Measurements from ENCODE around the gene KRT83.
A peak's percentile ranks its signal among the peaks of the same experiment; 100 is the strongest.
"Not testable (repeated sequence)": the region's sequence is repeated elsewhere in the genome, so short reads cannot be mapped to it uniquely, and the experiment has no call there.

The KRT83 gene

DNA sequence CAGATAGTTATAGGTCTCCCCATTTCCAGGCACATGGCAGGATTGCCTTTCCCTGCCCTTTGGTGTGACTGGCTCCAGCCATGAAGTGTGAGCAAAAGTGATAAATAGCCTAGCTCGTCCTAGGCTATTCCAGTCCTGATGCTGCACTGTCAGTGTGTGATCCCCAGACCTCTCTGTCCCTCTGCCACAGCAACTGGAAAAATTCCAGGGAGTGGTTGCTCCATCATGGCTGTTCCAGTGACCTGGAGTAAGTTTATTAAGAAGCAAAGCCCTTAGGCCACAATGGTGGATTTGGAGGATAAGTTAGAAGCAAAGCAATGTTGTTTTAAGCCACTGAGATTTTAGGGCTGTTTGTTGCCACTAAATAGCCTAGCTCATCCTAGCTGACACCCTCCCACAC is 9.8 kb upstream of the KRT83 start:
- no peak for DNase-seq

DNA sequence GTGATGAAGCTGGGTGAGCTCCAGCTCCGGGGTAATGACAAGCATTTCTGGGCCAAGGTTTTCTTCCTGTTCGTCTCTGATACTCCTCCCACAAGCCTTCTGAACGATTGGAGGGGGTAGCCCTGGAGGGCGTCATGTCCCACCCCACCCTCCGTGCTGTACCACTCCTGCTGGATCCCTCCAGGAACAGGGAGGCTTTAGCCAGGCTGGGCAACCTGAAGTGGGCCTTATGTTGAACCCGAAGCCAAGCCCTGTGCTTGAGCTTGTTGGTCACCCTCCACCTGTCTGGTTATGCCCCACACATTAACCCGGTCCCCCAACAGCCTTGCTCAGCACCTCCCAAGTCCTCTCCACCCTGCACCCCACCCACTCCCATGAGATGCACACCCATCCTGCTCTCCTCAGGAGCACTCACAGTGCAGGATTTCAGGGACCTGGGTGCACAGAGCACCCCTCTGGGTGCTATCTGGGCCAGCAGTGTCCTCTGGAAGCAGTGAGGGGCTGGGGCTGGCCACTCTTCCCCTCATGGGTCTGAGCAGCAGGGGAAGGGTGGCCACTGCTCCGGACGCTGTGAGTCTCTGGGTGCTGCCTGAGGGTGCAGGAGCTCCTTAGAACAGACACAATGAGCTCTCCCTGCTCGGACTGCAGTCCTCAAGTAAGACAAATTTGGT is 6.8 kb upstream of the KRT83 start:
- no peak for DNase-seq

DNA sequence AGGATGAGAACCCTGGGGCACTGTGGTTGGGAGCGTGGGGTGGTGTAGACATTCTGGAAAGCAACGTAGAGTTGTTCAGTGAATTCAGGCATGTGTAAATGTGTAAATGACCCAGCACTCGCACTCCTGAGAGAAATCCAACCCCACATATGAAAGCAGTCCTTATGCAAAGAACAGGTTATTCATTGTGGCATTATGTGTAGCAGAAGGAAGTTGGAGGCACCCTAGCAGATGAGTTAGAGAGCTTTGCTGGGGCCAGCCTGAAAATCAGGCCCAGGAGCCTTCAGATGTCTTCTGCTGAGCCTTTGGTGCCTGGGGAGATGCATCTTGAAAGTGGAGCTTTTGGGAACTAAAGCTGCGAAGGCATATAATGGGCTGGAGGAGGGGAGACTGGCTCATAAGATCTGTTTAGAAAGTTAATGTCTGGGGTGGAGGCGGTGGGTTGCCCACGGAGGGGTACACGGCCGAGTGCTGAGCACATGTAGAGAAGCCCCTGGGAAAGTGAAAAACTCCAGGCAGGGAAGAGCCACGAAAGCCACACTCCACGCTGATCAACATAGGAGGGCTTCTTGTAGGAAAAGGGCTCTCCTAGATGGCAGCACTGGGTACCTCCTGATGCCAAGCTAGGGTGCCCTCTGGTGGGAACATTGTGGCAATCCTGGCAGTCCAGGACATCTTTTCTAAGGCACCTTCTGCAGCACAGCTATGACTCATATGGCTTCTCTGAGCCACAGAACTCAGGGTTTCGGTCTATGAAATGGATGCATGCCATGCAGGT is 6.0 kb upstream of the KRT83 start:
- peak; percentile 83 for DNase-seq

DNA sequence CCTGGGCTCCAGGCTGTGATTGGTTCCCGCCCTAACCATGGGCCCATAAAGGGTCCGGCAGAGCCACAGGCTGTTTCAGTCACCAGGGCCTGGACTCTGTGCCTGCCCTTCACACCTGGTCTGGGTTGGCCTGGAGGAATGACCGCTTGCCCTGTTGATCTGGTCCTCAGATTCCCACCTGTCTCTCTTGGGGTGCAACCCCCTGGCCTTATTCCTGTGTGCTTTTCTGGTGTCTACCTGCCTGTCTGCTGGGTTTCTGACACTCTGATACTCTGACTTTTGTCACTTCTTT is 2.9 kb upstream of the KRT83 start:
- no peak for DNase-seq

DNA sequence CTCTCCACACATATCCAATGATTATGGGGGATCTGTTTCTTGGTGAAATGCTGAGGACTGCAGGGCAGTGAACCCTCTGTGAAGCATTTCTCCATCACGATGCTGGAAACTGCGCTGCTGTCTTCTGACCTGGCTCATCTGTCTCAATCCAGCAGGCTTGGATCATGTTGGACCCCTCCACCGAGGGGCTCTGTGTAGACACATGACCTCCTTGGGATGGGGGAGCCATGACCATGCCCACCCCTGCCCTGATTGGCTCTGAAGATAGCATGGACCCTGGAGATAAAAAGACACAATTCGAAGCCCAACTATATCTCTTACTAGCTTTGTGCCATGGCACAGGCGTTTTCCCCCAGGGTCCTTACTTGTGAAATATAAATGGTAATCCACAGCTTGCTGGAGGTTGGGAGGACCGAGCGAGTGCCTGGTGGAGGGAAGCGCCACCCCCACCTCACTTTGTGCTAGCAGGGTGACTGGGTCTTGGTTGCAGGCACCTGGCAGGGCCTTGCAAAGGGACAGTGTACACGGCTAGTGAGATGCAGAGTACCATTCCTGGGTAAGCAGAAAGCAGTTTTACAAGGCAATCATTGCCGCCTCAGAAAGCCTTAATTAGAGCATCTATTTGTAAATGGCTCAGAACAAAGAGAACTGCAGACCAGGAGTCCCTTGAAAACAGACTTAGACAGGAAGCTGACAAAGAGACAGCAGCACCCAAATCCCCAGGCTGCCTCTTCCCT is 2.4 kb upstream of the KRT83 start:
- no peak for DNase-seq

DNA sequence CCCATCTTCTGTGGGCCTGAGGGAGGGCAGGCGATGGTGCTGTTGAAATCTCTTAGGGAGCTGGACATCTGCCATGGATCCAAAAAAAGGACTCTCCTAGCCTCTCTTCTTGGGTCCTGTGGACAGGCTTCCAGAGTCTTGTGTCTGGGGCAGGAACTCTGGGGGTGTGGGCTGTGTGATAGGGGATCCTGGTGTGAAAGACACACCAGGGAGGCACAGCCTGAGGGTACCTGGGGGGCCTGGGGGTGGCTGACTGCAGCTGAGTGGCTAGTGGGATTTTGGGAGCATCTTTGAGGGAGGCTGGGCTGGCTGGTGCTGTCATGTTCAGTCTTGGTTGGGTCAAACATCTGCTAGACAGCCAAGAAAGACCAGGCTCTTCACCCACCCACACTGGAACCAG is 1.8 kb upstream of the KRT83 start:
- no peak for DNase-seq

DNA sequence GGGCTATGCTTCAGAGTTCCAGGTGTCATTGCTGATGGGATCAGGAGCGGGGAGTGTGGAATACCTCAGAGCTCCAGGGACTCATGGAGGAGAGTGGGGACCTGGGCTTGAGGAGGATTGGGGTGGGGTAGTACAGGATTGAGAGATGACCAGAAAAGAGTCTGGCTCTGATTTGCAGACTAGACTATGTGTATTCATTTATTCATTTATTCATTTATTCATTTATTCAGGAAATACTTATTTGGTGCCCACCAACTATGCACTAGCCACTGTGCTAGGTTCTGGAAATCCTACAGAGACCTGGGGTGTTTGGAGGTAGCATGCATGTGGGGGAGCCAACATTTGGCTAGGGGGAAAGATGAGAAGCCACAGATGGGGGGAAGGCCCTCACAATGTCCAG is 871 bp upstream of the KRT83 start:
- DNase-seq = no peak

DNA sequence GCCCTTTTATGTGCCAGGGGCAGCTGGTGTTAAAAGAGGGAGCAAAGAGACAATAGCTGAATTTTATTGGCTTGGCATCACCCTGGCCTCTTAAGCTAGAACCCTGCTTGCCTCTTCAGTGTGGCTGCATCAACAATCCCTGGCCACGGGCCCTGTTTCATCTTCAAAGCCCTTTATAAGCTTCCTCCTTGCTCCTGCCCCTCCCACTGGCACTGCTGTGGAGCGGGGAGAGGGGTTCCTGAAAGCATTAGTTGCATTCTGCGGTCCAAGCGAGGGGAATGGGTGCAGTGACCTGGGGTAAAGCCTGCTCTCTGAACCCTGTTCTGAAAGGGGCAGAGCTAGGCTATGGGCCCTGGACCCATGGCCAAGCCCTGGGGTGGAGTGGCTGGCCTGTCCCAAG is 220 bp upstream of the KRT83 start:
- DNase-seq = no peak

DNA sequence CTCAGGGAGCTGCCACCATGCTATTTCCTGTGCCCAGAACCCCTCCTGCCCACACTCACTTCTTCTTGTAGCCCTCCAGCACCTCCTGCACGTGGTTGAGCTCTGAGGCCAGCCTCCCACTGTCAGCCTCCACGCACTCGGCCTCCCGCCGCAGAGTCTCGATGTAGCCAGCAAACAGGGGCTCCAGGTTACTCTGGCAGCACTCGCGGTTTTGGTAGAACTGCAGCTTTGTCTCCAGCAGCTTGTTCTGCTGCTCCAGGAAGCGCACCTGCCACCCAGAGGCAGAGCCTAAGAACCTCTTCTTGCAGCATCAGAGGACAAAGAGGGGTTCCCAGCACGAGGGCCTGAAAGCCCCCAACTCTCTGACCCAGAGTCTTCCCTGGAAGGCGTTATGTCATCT is 2.1 kb downstream of the KRT83 start:
- no peak for DNase-seq

DNA sequence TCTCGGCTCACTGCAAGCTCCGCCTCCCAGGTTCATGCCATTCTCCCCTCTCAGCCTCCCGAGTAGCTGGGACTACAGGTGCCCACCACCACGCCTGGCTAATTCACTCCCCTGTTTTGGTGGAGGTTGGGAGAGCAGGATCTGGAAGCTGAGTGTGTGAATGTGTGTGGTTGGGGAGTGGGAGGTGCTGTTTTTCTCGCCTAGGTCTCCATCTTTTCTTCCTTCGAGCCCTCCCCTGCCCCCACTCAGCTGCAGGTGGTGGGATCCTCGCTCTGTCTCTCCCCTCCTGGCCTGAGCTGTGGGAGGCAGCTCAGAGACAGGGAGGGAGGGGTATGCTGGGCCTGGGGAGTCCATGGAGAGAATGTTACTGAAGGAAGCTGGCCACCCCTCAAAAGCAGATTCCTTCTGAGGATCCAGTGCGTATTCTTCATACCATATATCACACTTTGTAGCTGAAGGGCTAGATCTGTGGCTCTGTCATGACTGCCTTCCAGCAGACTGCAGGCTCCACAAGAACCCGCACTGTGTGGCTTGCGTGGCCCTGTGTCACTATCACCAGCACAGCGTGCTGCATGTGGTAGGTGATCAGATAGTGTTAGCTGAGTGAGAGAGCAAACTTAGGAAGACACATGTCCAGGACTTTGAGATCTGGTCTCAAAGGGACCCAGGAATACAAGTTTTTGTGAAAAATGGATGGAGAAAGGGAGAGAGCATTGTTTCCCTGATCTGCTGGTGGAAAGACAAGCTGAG is 2.8 kb downstream of the KRT83 start:
- no peak for DNase-seq

DNA sequence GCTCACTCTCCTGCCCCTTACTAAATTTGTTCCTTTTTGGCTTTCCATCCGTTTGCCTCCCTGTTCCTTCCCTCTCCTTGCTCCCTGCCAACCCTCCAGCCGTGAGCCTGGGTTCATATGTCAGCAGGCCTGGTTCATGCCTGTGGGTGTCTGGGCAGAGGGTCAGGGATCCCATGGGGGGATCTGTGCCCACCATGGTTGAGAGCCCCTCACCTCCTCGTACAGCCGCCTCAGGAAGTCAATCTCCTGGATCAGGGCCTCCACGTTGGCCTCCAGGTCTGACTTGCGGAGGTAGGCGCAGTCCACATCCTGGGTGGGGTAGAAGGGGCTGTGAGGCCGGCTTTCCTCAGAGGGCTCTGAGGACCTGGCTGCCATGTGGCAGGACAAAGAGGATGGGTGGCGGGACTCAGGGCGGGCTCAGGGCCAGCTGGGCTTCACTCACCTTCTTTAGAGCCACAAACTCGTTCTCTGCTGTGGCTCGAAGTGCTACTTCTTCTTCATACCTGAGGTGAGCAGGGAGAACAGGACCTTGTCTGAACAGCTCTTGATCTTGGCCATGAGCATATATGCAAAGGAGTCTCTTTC is 3.6 kb downstream of the KRT83 start:
- no peak for DNase-seq

DNA sequence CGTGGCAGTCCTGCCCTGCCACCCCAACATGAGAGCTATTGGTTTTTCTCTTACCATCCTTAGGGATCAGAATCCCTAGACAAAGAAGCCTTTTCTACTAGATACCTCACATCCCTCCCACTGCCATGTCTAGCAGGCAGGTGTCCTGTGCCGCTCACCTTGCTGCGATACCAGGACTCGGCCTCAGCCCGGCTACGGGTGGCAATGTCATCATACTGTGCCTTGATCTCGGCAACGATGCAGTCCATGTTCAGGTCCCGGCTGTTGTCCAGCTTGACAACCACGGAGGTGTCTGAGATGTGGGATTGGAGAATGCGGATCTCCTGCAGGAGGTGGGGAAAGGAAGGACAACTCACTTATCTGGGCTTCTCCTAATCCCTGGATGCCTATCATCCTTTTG is 4.5 kb downstream of the KRT83 start:
- DNase-seq = no peak

DNA sequence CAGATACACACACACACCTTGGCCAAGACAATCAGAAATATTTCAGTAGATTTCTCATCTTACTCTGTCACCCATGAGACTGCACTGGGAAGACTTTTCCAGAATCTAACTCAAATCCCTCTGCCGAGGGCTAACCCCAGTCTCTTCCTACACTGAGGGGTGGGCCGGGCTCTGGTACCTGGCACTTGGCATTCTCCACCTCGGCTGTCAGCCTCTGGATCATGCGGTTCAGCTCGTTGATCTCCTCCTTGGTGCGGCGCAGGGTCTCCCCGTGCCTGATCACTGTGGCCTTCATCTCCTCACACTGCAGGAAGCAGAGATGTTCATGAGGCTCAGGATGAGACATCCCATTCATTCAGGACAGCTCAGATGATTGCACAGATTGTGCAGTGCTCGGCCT is 4.9 kb downstream of the KRT83 start:
- no peak for DNase-seq

DNA sequence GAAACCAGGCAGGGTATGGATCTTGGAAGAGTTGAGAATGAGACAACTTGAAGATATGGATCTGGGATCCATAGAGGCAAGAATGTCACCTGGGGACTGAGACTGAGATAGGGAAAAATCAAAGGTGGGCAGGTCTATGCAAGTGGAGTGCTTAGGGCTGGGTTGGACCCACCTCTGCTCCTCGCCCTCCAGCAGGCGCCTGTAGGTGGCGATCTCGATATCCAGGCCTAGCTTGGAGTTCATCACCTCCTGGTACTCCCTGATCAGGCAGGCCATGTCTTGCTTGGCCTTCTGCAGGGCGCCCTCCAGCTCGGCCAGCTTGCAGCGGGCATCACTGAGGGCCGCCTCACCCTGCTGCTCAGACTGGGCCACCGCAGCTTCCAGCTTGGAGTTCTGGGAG is 5.5 kb downstream of the KRT83 start:
- not testable (repeated sequence) for DNase-seq

DNA sequence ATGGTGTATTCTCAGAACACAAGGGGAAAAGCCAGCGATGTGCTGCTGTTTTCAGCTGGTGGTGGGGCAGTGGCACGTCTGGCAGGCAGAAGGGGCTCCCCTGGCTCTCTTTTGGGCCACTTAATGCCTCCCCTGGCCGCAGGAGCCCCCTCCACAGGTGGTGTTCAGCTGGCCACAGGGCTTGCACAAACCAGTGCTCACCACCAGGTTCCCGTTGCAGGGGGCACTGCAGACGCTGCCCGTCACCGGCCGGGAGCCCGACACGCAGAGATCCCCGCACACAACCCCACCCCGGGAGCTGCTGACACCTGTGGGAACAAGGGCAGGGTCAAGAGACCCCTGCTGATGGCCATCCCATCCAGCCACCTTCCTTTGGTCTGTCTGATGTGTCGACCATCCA is 6.7 kb downstream of the KRT83 start:
- no peak for DNase-seq

DNA sequence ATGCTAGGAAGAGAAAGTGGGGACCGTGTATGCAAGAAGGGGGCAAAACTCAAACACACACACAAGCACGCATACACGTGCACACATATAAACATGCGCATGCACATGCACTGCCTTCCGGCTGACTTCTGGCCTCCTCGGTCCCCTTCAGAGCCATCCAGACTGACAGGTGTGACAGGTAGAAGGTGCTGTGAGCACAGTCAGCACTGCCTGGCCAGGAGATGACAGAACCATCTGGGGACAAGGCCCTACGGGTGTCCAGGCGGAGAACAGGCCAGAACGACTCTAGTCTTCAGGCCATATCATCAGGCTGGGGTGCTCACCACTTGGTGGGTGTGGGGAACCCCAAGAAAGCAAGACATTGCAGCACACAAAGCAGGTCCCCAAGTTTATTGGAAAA is 7.3 kb downstream of the KRT83 start:
- no peak for DNase-seq

DNA sequence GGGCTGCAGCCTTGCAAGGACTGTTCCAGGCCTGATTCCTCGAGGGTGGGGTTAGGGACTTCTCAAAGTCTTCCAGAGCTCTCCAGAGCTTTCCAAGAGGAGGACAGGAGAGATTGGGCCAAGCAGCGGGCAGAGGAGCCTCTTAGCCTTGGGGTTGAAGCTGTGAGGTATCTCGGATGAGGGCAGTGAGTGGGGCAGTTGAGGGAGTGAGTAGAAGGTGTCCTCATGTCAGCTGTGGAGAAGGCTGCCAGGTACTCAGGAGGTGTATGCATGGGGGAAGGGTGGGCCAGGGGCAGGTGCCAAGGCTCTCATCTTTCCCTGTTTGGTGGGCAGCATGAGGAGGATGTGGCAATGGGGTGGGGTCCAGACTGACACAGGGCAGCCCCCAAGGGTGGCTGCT is 7.7 kb downstream of the KRT83 start:
- DNase-seq = no peak

DNA sequence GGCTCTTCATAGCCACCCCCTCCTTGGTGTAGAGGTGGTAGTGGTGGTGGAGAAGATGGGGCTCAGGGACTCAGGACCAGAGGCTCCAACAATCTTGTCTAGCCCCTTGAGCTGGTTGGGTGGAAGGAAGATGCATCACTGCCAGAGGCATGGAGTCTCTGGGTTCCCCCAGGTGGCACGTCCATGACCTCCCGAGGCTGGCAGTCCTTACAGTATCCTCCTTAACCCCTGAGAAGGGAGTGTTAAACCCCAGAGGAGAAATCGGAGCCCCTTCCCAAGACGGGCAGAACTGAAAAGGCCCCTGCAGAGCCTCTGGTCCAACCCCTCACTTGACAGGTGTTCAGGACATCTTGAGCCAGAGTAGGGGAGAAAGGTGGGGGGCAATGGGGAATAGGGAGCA is 9.1 kb downstream of the KRT83 start:
- no peak for DNase-seq

DNA sequence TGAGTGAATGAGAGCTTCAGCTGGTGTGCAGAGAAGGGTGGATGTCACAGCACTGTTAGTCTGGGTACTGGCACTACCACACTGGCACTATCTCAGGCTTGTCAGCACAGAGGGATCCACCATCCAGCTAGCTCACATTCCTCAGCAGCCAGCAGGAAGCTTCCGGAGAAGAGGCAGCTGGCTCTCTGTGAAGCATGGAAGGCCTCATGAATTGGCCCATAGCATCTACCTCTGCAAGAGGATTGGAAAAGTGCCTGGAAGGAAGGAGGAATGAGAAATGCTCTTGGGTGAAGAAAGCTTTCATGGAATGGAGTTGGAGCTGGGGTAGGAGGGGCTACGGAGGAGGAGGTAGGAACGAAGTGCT is 9.9 kb downstream of the KRT83 start:
- DNase-seq = no peak

DNA sequence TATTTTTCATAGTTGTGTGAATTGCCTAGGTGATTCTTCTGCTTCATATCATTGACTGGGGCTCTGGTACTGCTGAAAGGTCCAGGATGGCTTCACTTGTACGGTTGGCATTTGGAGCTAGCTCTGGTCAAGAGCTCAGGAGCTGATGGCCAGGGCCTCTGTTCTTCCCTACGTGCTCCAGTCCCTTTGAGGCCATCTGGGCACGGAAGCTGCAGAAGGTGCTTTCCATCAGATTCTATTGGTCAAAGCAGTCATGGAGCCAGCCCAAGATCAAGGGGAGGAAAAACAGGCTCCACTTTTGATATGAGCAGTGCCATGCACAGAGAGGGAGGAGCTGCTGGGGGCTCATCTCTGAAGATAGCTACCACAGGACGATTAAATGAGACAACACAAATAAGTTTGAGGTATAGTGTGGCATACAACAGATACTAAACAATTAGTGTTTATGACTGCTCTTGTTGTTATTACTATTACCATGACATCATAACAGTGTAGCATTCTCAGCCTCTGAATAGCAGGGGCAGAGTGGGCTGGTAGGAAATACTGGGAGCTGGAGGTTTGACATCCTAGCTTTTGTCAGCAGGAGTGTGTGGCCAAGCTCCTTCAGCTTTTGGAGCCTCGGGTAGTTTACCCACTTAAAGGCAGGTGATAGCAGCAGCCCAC is 10.4 kb downstream of the KRT83 start:
- no peak for DNase-seq

DNA sequence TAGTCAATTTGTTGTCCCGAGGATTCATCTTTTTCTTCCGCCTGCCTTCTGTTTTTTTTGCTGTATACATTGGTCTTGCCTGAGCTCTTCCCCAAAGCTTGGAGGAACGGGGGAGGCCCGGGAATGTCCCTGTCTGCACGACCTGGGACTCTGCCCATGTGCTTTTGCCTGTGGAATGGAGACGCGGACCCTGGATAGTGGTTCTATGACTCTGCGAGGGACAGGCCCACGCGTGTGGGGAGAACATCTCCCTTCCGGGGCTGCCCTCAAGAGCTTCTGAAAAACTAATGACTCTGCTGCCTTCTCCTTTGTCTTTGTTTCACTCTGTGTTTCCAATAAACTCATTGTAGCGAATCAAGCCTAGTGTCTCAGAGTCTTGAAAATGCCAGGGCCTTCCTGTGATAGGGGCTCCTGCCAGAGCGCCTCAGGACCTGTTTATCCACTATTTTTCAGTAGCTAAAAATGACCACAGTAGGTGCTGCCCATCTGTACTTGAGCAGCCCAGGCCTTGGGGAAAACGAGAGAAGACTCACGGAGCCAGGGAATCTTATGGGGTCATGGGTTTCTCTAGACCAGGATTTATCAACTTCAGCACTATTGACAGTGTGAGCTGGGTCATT is 12.3 kb downstream of the KRT83 start:
- DNase-seq = no peak

Data from activated CD8-positive, alpha-beta memory T cell treated with anti-CD3 and anti-CD28 coated beads for 24 hours (primary cell).